KMS-11 (cell line): ENCODE results near the gene B4GALT4.

Experiments used
- H2AFZ ChIP-seq: fragments of 200-600 bp; sonication (generic); 2 replicates; pipeline ENCODE4 v1.6.1; 2016; ENCODE audit warnings: antibody characterized with exemption, mixed run types, low read depth
- H3K27ac ChIP-seq: fragments of 200-600 bp; sonication (generic); 2 replicates; pipeline ENCODE4 v1.6.1; 2016; ENCODE audit warnings: mild to moderate bottlenecking, mixed run types
- H3K27me3 ChIP-seq: fragments of 200-600 bp; sonication (generic); 2 replicates; pipeline ENCODE4 v1.6.1; 2017; ENCODE audit warnings: mild to moderate bottlenecking, low read depth, mixed run types, moderate library complexity; ENCODE audit not compliant: insufficient read depth
- H3K36me3 ChIP-seq: fragments of 200-600 bp; sonication (generic); 2 replicates; pipeline ENCODE4 v1.6.1; 2017; ENCODE audit warnings: mild to moderate bottlenecking, mixed run types; ENCODE audit not compliant: insufficient read depth
- H3K4me1 ChIP-seq: fragments of 200-600 bp; sonication (generic); 2 replicates; pipeline ENCODE4 v1.6.1; 2016; ENCODE audit warnings: mild to moderate bottlenecking, low read depth, mixed run types; ENCODE audit not compliant: poor library complexity, severe bottlenecking
- H3K4me2 ChIP-seq: fragments of 200-600 bp; sonication (generic); 2 replicates; pipeline ENCODE4 v1.7.0; 2016; ENCODE audit warnings: mild to moderate bottlenecking, mixed run types
- H3K4me3 ChIP-seq: fragments of 200-600 bp; sonication (generic); IDR thresholded peaks from 2 replicates; pipeline ENCODE4 v1.6.1; 2017; ENCODE audit warnings: low read depth, low read length, mixed read lengths; ENCODE audit not compliant: insufficient read depth
- H3K79me2 ChIP-seq: fragments of 200-600 bp; sonication (generic); 2 replicates; pipeline ENCODE4 v1.6.1; 2016; ENCODE audit warnings: low read depth, mixed run types; ENCODE audit not compliant: insufficient read depth
- H3K9ac ChIP-seq: fragments of 200-600 bp; sonication (generic); 2 replicates; pipeline ENCODE4 v1.6.1; 2016; ENCODE audit warnings: mild to moderate bottlenecking, mixed run types
- H4K20me1 ChIP-seq: fragments of 200-600 bp; sonication (generic); 2 replicates; pipeline ENCODE4 v1.6.1; 2016; ENCODE audit warnings: mild to moderate bottlenecking, mixed run types; ENCODE audit not compliant: insufficient read depth
- CTCF ChIP-seq: fragments of 200-600 bp; sonication (generic); conservative IDR thresholded peaks from 2 replicates; pipeline ENCODE4 v1.6.1; 2017; ENCODE audit warnings: low read depth, mild to moderate bottlenecking, antibody characterized with exemption, low read length, moderate library complexity, mixed read lengths

B4GALT4 gene

GRCh38 chr3:119184796-119185570 is 55.7 kb downstream of the B4GALT4 start:
- H4K20me1 ChIP-seq: no peaks in the 10 kb centered on the region
- H3K79me2 ChIP-seq: no peaks in the 10 kb centered on the region
- H3K4me1 ChIP-seq: no peaks in the 10 kb centered on the region
- H3K27me3 ChIP-seq: no peaks in the 10 kb centered on the region
- H3K4me3 ChIP-seq: no peak overlapping the region
- no peak overlapping the region for H3K4me2 ChIP-seq
- H2AFZ ChIP-seq: no peak overlapping the region
- TF ChIP-seq CTCF: no peak
- no peak overlapping the region for H3K27ac ChIP-seq
- H3K36me3 ChIP-seq: no peaks in the 10 kb centered on the region
- H3K9ac ChIP-seq: no peak overlapping the region

GRCh38 chr3:119184111-119184510 is 56.6 kb downstream of the B4GALT4 start:
- no peak for TF ChIP-seq CTCF
- H3K4me1 ChIP-seq: no peaks in the 10 kb centered on the region
- H2AFZ ChIP-seq: no peak overlapping the region
- H3K27ac ChIP-seq: no peak overlapping the region
- H3K79me2 ChIP-seq: no peaks in the 10 kb centered on the region
- H3K27me3 ChIP-seq: no peaks in the 10 kb centered on the region
- H4K20me1 ChIP-seq: no peaks in the 10 kb centered on the region
- no peak overlapping the region for H3K4me2 ChIP-seq
- no peak overlapping the region for H3K9ac ChIP-seq
- no peak overlapping the region for H3K4me3 ChIP-seq
- H3K36me3 ChIP-seq: no peaks in the 10 kb centered on the region

GRCh38 chr3:119181765-119182164 is 58.9 kb downstream of the B4GALT4 start:
- H3K27ac ChIP-seq: no peak overlapping the region
- H4K20me1 ChIP-seq: no peaks in the 10 kb centered on the region
- no peaks in the 10 kb centered on the region for H3K4me1 ChIP-seq
- no peak overlapping the region for H3K9ac ChIP-seq
- H2AFZ ChIP-seq: no peak overlapping the region
- no peak for TF ChIP-seq CTCF
- H3K36me3 ChIP-seq: no peaks in the 10 kb centered on the region
- no peaks in the 10 kb centered on the region for H3K79me2 ChIP-seq
- no peak overlapping the region for H3K4me2 ChIP-seq
- no peaks in the 10 kb centered on the region for H3K27me3 ChIP-seq
- no peak overlapping the region for H3K4me3 ChIP-seq

GRCh38 chr3:119177321-119177720 is 63.4 kb downstream of the B4GALT4 start:
- H4K20me1 ChIP-seq: no peaks in the 10 kb centered on the region
- no peak overlapping the region for H3K4me3 ChIP-seq
- no peak for TF ChIP-seq CTCF
- H3K79me2 ChIP-seq: no peaks in the 10 kb centered on the region
- H3K27ac ChIP-seq: no peak overlapping the region
- H2AFZ ChIP-seq: no peak overlapping the region
- H3K9ac ChIP-seq: no peak overlapping the region
- no peaks in the 10 kb centered on the region for H3K4me1 ChIP-seq
- no peak overlapping the region for H3K4me2 ChIP-seq
- H3K36me3 ChIP-seq: no peaks in the 10 kb centered on the region
- H3K27me3 ChIP-seq: no peaks in the 10 kb centered on the region
